ENCODE measurements around the gene WDR46. TPM values are rescaled to one million over a fixed set of nuclear protein-coding genes. Genes with fewer than 3 reads are reported as not detected.
"Not testable (repeated sequence)": the region's sequence is repeated elsewhere in the genome, so short reads cannot be mapped to it uniquely, and the experiment has no call there.

Gene WDR46
- total RNA-seq, 3 donors from 2014 or later: 48.2 to 75.1 (median 58.8) TPM

DNA sequence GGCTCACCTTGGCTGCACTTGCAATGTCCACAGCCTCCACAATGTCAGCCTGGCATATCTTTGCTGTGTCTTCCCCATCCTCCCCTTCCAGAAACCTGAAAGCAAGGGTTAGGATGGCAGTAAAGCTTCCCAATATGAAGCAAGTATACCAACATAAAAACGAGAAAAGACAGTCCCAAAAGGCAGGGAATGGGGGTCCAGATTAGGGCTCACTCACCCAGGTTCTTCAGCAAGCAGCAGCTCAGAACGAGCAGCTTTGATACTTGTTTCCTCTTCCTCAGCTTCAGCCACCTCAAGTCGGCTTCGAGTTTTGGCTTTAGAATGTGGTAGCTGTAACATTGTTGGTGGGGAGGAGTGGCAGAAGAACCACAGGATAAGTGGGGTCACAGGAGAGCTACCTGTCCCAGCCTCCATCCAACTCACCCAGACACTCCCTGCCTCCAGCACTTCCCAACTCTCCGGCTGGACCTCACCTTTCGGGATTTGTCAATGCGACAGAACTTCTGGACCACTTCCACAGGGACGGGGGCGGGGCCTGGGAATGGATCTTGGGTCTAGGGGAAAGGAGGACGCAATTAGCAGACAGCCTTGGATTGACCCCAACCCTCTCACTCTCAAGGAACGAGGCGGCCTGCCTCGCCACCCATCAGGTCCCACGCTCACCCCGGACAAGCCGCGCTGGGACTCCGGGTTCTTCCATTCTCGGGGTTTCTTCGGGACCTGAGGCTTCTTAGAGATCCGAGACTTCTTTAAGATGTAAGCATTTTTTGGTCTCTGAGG, 708 bp downstream of the WDR46 start:
- TF ChIP-seq POLR2AphosphoS5 (IDR thresholded peaks at IDR 0.05): no peak
- TF ChIP-seq, protein P1, sequence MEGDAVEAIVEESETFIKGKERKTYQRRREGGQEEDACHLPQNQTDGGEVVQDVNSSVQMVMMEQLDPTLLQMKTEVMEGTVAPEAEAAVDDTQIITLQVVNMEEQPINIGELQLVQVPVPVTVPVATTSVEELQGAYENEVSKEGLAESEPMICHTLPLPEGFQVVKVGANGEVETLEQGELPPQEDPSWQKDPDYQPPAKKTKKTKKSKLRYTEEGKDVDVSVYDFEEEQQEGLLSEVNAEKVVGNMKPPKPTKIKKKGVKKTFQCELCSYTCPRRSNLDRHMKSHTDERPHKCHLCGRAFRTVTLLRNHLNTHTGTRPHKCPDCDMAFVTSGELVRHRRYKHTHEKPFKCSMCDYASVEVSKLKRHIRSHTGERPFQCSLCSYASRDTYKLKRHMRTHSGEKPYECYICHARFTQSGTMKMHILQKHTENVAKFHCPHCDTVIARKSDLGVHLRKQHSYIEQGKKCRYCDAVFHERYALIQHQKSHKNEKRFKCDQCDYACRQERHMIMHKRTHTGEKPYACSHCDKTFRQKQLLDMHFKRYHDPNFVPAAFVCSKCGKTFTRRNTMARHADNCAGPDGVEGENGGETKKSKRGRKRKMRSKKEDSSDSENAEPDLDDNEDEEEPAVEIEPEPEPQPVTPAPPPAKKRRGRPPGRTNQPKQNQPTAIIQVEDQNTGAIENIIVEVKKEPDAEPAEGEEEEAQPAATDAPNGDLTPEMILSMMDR (IDR thresholded peaks at IDR 0.05): no peak
- Histone ChIP-seq H3K4me1 (peaks cover 3 to 6% of the 10 kb centered on the region in 2 donors), H3K9me3 (no peaks in the 10 kb centered on the region), H3K27ac (peak overlapping the region; percentile 76 to 85), H3K4me3 (peak overlapping the region; percentile 70 to 81 (median 79)), H3K27me3 (no peaks in the 10 kb centered on the region), H3K36me3 (no peaks in the 10 kb centered on the region)
- intact Hi-C loops (cut with DNase I; ENCODE audit: low total_unique reads): no loop called here
- DNase-seq (ENCODE audit: low spot score in 2 of 2): no peak

GRCh38 chr6:33286946-33287914, 1.8 kb downstream of the WDR46 start:
- Histone ChIP-seq H3K36me3 (no peaks in the 10 kb centered on the region), H3K4me1 (peaks cover 3 to 6% of the 10 kb centered on the region in 2 donors), H3K27ac (no peak overlapping the region), H3K9me3 (no peaks in the 10 kb centered on the region), H3K4me3 (peak overlapping the region in 1 of 3 donors; percentile 81), H3K27me3 (no peaks in the 10 kb centered on the region)
- DNase-seq (ENCODE audit: low spot score in 2 of 2): no peak
- intact Hi-C loops (cut with DNase I; ENCODE audit: low total_unique reads): no loop called here
- TF ChIP-seq POLR2AphosphoS5 (IDR thresholded peaks at IDR 0.05): no peak
- TF ChIP-seq, protein P1 (IDR thresholded peaks at IDR 0.05): no peak
- TF ChIP-seq POLR2A (IDR thresholded peaks at IDR 0.05): no peak

GRCh38 chr6:33285214-33285613, 3.8 kb downstream of the WDR46 start:
- H3K4me3 ChIP-seq; intact Hi-C loops (cut with DNase I; ENCODE audit: low total_unique reads); H3K36me3 ChIP-seq; H3K27me3 ChIP-seq; DNase-seq (ENCODE audit: low spot score in 2 of 2); H3K27ac ChIP-seq; H3K9me3 ChIP-seq; H3K4me1 ChIP-seq: not testable (repeated sequence)

GRCh38 chr6:33280539-33280938, 8.5 kb downstream of the WDR46 start:
- Histone ChIP-seq H3K4me3 (no peak overlapping the region), H3K36me3 (no peaks in the 10 kb centered on the region), H3K27me3 (no peaks in the 10 kb centered on the region), H3K27ac (no peak overlapping the region), H3K4me1 (peaks cover 0 to 11% of the 10 kb centered on the region in 2 donors), H3K9me3 (no peaks in the 10 kb centered on the region)
- no peak for TF ChIP-seq POLR2AphosphoS5 (IDR thresholded peaks at IDR 0.05)
- intact Hi-C loops (cut with DNase I; ENCODE audit: low total_unique reads): no loop called here
- DNase-seq (ENCODE audit: low spot score in 2 of 2): no peak

GRCh38 chr6:33279971-33280511, 9.0 kb downstream of the WDR46 start:
- no peak overlapping the region for H3K27ac ChIP-seq
- intact Hi-C loops (cut with DNase I; ENCODE audit: low total_unique reads): no loop called here
- no peaks in the 10 kb centered on the region for H3K9me3 ChIP-seq
- no peak overlapping the region for H3K4me3 ChIP-seq
- H3K4me1 ChIP-seq: peaks cover 0 to 16% of the 10 kb centered on the region in 2 donors
- H3K27me3 ChIP-seq: no peaks in the 10 kb centered on the region
- no peak for DNase-seq (ENCODE audit: low spot score in 2 of 2)
- H3K36me3 ChIP-seq: no peaks in the 10 kb centered on the region
- TF ChIP-seq POLR2AphosphoS5 (IDR thresholded peaks at IDR 0.05): no peak
- TF ChIP-seq, protein P1 (IDR thresholded peaks at IDR 0.05): peak in 2 of 3 donors; percentile 37 to 39

Measured in breast epithelium (tissue), 4 donors.